GM12878 (cell line): ENCODE measurements around the gene SLC2A4. TPM values are rescaled to one million over a fixed set of nuclear protein-coding genes. Genes with fewer than 3 reads are reported as not detected.
A peak's percentile ranks its signal among the peaks of the same experiment; 100 is the strongest.

Experiments used
- ATF7 ChIP-seq: fragments of 450-650 bp; IDR thresholded peaks from 2 replicates; pipeline ENCODE4 v1.6.1; 2016; ENCODE audit warnings: low read depth, mild to moderate bottlenecking
- BACH1 ChIP-seq: fragments of 450-650 bp; IDR thresholded peaks from 2 replicates; pipeline ENCODE4 v1.6.1; 2017; ENCODE audit warnings: mild to moderate bottlenecking, borderline replicate concordance
- BHLHE40 ChIP-seq, 2 experiments: fragments of 450-650 bp in 1 of 2; IDR thresholded peaks; 2 replicates each; pipeline ENCODE4 v1.6.1; 2011 to 2017; ENCODE audit warnings: low read depth in 2 of 2, borderline replicate concordance in 1 of 2, improper control_type of control experiment in 1 of 2, low read length in 1 of 2, mild to moderate bottlenecking in 1 of 2
- CTCF ChIP-seq, 3 experiments: IDR thresholded peaks in 2 of 3; conservative IDR thresholded peaks in 1 of 3; 2 replicates each; pipeline ENCODE4 v1.5.1; 2011; ENCODE audit warnings: low read depth in 3 of 3, low read length in 3 of 3, mild to moderate bottlenecking in 3 of 3, control low read depth in 2 of 3, moderate library complexity in 2 of 3, inconsistent platforms in 1 of 3, mixed read lengths in 1 of 3; ENCODE audit not compliant: control insufficient read depth in 2 of 3, insufficient read depth in 1 of 3; ENCODE audit errors: extremely low read depth in 1 of 3
- HDAC2 ChIP-seq: fragments of 200-600 bp; sonication (generic); IDR thresholded peaks from 2 replicates; pipeline ENCODE4 v1.6.1; 2017
- IRF4 ChIP-seq: IDR thresholded peaks from 2 replicates; pipeline ENCODE4 v1.6.1; 2011; ENCODE audit warnings: low read depth, low read length
- MYC ChIP-seq: IDR thresholded peaks from 2 replicates; pipeline ENCODE4 v1.6.1; 2011; ENCODE audit warnings: mild to moderate bottlenecking, low read length, moderate library complexity, inconsistent platforms; ENCODE audit not compliant: insufficient read depth, insufficient replicate concordance, insufficient read length, severe bottlenecking
- POLR2A ChIP-seq: IDR thresholded peaks from 2 replicates; pipeline ENCODE4 v1.6.1; 2011; ENCODE audit warnings: low read depth, mild to moderate bottlenecking, low read length
- REST ChIP-seq: IDR thresholded peaks from 2 replicates; pipeline ENCODE4 v1.6.1; 2012; ENCODE audit warnings: mild to moderate bottlenecking, low read depth, low read length
- RFX5 ChIP-seq: IDR thresholded peaks from 2 replicates; pipeline ENCODE4 v1.6.1; 2011; ENCODE audit warnings: low read depth, low read length, improper control_type of control experiment
- SIN3A ChIP-seq: IDR thresholded peaks from 2 replicates; pipeline ENCODE4 v1.6.1; 2012; ENCODE audit warnings: low read depth, low read length, improper control_type of control experiment
- SP1 ChIP-seq: IDR thresholded peaks from one replicate; pipeline ENCODE4 v1.6.1; 2011; ENCODE audit warnings: low read depth, low read length
- SRF ChIP-seq, 2 experiments: IDR thresholded peaks; 2 replicates each; pipeline ENCODE4 v1.6.1; 2011; ENCODE audit warnings: low read depth in 2 of 2, low read length in 2 of 2, mild to moderate bottlenecking in 1 of 2, moderate library complexity in 1 of 2
- polyA plus RNA-seq, 11 experiments: library from polyadenylated mRNA; depleted of rRNA in 4 of 11; unstranded in 6 of 11; stranded (reverse) in 5 of 11; fragments of >200 nt; fragmentation: Nextera tagmentation in 4 of 11; fragmentation: Illumina TruSeq in 1 of 11; extraction: Ambion mirVana in 4 of 11; extraction: Trizol in 1 of 11; gene quantifications; 1 replicate in 1 of 11; 2 replicates in 10 of 11; pipeline versions ENCODE4 v1.2.1 to v1.2.3, GENCODE V29; 2011 to 2016; ENCODE audit warnings: inconsistent platforms in 2 of 11, missing spikeins in 2 of 11, low read depth in 1 of 11
- total RNA-seq, 4 experiments: library from RNA; depleted of rRNA in 3 of 4; stranded (reverse); fragments of >200 nt in 3 of 4; fragmentation: Illumina TruSeq in 1 of 4; extraction: Trizol in 1 of 4; gene quantifications; 2 replicates each; pipeline versions ENCODE4 v1.2.1 to v1.2.3, GENCODE V29; 2013 to 2021

SLC2A4 gene
- total and polyA plus RNA-seq, 10 of the 15 experiments (the other 5 are each of a cell fraction or from before 2014, with no cell fraction given), result 0.03 to 0.23 (median 0.04) TPM; not detected in 4

- TF ChIP-seq ATF7 (no peak), HDAC2 (no peak), IRF4 (no peak), BHLHE40 (IDR thresholded peaks at IDR 0.05; ENCODE audit: borderline replicate concordance in 1 of 2, low read depth in 2 of 2, low read length in 1 of 2) (peak in 1 of 2 experiments; percentile 49; a peak in 1 of 4 replicates), RFX5 (no peak), SP1 (peak; percentile 71), BACH1 (no peak), SIN3A (peak; percentile 59; the same call in 1 of the 2 replicates), POLR2A (0 out of 2 replicates have a peak, but pooled peaks have one; percentile 28), CTCF (IDR thresholded peaks at IDR 0.05 in 2 of 3, conservative IDR thresholded peaks at IDR 0.05 in 1 of 3; ENCODE audit: control insufficient read depth in 2 of 3, extremely low read depth in 1 of 3, insufficient read depth in 1 of 3, low read depth in 3 of 3, low read length in 3 of 3) (0 out of 6 replicates have a peak, but pooled peaks of 1 of the 3 experiments have one; percentile 1), MYC (peak; percentile 49), SRF (IDR thresholded peaks at IDR 0.05; ENCODE audit: low read depth in 2 of 2, low read length in 2 of 2) (no peak), REST (no peak)
These were observed at the start of gene SLC2A4 (continued) for GRCh38 chr17:7281074-7281952.
